Mucosa of descending colon (tissue), 3 donors: ENCODE results near the gene CHST11. TPM values are rescaled to one million over a fixed set of nuclear protein-coding genes. Genes with fewer than 3 reads are reported as not detected.
A peak's percentile ranks its signal among the peaks of the same experiment; 100 is the strongest.
"Not testable (repeated sequence)": the region's sequence is repeated elsewhere in the genome, so short reads cannot be mapped to it uniquely, and the experiment has no call there.

ENCODE experiments used
- ATAC-seq: fragments of 200-7000 bp; cut with Tn5 transposase; one replicate; pipeline ENCODE4 v1.9.1; 2020; ENCODE audit warnings: mild to moderate bottlenecking, moderate library complexity
- DNase-seq, 3 donors: peaks; one replicate each; pipeline ENCODE4 v3.0.0-alpha.2; 2020
- H3K36me3 ChIP-seq: fragments of 200-600 bp; one replicate; pipeline ENCODE4 v1.8.0; 2021; ENCODE audit warnings: low read depth, mild to moderate bottlenecking
- H3K4me1 ChIP-seq: fragments of 200-600 bp; one replicate; pipeline ENCODE4 v1.8.0; 2021; ENCODE audit warnings: low read depth, mild to moderate bottlenecking
- H3K4me3 ChIP-seq: fragments of 200-600 bp; one replicate; pipeline ENCODE4 v1.8.0; 2021; ENCODE audit warnings: mild to moderate bottlenecking
- H3K9me3 ChIP-seq: fragments of 200-600 bp; one replicate; pipeline ENCODE4 v1.8.0; 2021; ENCODE audit warnings: mild to moderate bottlenecking
- CTCF ChIP-seq: fragments of 200-600 bp; IDR thresholded peaks from one replicate; pipeline ENCODE4 v1.8.0; 2022; ENCODE audit warnings: antibody characterized with exemption, mild to moderate bottlenecking
- intact Hi-C, 2 donors: fragments of 100-400 bp; cut with DNase I in 1 of 2; cut with micrococcal nuclease in 1 of 2; formaldehyde crosslinking; loops; one replicate each; pipeline versions ENCODE4 v1.11.0 to v1.11.1; 2022; cut with DNase I, micrococcal nuclease
- total RNA-seq, 3 donors: library from RNA; stranded (reverse); fragmentation: NEBNext Ultra II Directional in 2 of 3; extraction: Animal tissue kit (Norgen Biotek cat#: 25700) in 2 of 3; gene quantifications; one replicate each; pipeline versions ENCODE4 v1.2.1 to v1.2.4, GENCODE V29; 2021 to 2023
- donor health status: DM: no; HTN: no; CAD: no; lungs with moderate emphysema.
- donor health status: DM: no; HTN: no; CAD: no.
- donor health status: DM: no; HTN: yes; CAD: no.

Gene CHST11
- total RNA-seq, 3 donors from 2014 or later = 3.3 to 15.2 (median 6.6) TPM

DNA sequence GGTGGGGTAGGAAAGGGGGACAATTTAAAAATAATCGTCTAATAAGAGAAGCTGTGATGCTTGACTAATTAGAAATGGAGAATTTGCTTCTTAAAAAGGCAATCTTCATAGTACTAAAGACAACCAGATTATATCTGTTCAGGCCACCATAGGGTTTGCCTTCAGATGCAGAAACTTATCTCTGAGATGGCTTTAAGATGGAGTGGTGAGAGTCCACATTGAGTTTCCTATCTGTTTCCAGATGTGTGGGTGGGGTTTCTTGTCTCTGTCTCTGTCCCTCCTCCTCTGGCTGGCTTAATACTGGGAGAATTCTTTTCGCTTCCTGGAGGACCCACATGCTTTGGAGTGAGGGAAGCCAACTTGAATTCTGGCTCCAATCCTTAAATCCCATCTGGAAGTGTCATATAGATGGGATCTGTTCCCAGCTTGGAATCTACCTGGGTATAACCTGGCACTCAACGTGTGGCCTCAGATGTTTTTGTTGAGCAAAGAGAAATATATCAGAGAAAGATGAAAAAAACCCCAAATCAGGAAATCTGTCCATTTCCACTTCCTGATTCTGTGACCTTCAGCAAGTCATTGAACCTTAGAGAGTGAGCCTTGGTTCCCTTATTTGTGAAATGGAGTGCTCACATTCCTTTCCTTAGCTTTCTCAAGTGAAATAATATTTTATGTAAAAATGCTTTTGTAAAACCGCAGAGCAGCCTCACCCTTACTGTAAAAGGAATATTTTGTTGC, 66.4 kb downstream of the CHST11 start:
- intact Hi-C loops = no loop called here
- no peak for TF ChIP-seq CTCF
- peak; percentile 39 for ATAC-seq

DNA sequence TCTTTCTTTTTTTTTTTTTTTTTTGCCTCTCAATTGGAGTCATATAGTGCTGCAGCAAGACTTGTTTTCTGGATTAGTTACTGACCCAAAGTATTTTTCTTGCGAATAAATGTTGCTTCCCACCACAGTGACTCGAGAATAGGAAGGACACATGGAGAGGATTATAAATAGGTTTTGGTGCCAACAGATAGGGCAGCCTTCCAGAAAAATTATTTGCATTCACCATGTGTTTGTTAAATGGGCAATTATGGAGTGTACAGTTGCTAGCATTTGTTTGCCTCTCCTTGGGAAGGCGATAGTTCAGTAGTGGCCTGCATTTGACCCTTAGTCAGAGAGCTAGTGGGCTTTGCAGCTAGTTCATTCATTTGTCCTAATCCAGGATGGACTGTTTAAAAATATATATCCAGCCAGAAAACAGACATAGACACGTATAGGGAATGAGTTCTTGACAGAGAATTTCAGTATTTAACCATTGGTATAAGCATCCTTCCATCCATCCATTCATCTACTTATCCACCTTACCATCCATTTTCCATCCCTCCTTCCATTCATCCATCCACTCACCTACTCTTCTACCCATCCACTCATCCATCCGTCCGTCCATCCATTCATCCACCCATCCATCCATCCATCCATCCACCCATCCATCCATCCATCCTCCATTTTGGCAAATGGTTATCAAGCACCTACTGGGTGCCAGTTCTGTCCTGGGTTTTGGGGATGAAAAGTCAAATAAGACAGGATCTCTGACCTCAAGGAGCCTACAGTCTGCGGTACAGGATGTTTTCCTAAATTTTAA, 67.5 kb downstream of the CHST11 start:
- intact Hi-C loops = no loop called here
- ATAC-seq = no peak
- no peaks in the 10 kb centered on the region for H3K9me3 ChIP-seq
- H3K36me3 ChIP-seq = no peaks in the 10 kb centered on the region
- H3K4me3 ChIP-seq = no peak overlapping the region
- no peaks in the 10 kb centered on the region for H3K4me1 ChIP-seq
- DNase-seq = no peak
- TF ChIP-seq CTCF = no peak

More for the DNA sequence above, 66.4 kb downstream of the CHST11 start:
- no peaks in the 10 kb centered on the region for H3K36me3 ChIP-seq
- H3K4me3 ChIP-seq = no peak overlapping the region
- no peaks in the 10 kb centered on the region for H3K9me3 ChIP-seq
- DNase-seq = no peak
- H3K4me1 ChIP-seq = no peaks in the 10 kb centered on the region

DNA sequence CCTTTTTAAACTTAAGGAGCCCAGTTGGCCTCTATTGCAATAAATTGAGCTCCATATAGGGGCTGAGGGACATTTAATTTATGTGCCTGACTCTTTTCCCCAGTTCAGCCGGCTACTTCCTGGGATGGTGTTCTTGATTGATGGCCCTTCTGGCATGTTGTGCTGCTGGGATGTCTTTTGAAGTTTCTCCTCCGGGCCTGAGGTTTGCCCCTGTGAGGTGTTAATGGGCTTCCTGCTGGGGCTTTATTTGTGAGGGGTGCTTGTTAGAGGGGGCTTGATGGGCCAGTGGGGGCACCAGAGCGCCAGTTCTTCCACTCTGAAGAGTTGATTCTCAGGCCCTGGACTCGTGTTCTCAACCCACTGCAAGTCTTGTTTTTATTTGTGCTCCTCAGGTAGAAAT, 69.6 kb downstream of the CHST11 start:
- Histone ChIP-seq H3K4me1 (no peaks in the 10 kb centered on the region), H3K9me3 (no peaks in the 10 kb centered on the region), H3K36me3 (no peaks in the 10 kb centered on the region), H3K4me3 (no peak overlapping the region)
- no peak for DNase-seq
- intact Hi-C loops = no loop called here
- TF ChIP-seq CTCF = no peak
- no peak for ATAC-seq

- no peak for TF ChIP-seq CTCF
- no peak for ATAC-seq
- Histone ChIP-seq H3K4me3 (no peak overlapping the region), H3K9me3 (no peaks in the 10 kb centered on the region), H3K36me3 (no peaks in the 10 kb centered on the region), H3K4me1 (no peaks in the 10 kb centered on the region)
- no peak for DNase-seq
- intact Hi-C loops = no loop called here
Observed at GRCh38 chr12:104526751-104527150, 70.0 kb downstream of the CHST11 start.

DNA sequence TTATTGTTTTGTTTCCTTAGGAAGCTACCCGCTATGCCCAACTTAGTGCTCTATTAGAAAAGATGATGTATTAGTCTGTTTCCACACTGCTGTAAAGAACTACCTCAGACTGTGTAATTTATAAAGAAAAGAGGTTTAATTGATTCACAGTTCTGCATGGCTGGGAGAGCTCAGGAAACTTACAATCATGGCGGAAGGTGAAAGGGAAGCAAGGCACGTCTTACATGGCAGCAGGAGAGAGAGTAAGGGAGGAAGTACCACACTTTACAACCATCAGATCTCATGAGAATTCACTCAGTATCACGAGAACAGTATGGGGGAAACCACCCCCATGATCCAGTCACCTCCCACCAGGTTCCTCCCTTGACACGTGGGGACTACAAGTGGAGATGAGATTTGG, 70.9 kb downstream of the CHST11 start:
- H3K4me1 ChIP-seq, DNase-seq, ATAC-seq, H3K9me3 ChIP-seq, H3K36me3 ChIP-seq, H3K4me3 ChIP-seq, intact Hi-C loops: not testable (repeated sequence)
